ENCODE measurements around the gene LDB3. TPM values are rescaled to one million over a fixed set of nuclear protein-coding genes. Genes with fewer than 3 reads are reported as not detected.

LDB3 gene
- total RNA-seq, 2 experiments from 2014 or later = 0.05 to 0.08 TPM

DNA sequence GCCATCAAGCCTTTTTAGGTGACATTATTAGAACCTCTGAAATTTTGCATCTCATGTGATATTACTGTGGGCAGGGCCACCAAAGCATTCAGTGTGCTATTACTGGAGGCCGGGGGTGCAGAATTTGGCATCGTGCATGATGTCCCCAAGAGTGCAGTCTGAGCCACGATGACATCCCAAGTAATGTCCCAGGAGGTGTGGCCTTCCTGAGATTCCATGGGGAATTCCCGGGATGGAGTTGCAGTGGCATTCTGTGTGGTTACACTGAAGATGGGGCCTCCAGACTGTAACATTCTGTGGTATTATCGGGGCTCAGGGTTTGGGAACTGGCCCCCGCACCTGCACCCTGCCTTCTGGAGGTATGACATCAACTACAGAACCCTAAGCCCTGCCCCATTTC, 9.1 kb downstream of the LDB3 start:
- Histone ChIP-seq H3K36me3 (ENCODE audit: insufficient read depth, low read length) (no peaks in the 10 kb centered on the region), H3K4me3 (ENCODE audit: low read length) (no peak overlapping the region), H3K9me3 (ENCODE audit: control insufficient read depth in 1 of 2, insufficient read depth in 1 of 2, low read length in 2 of 2) (no peaks in the 10 kb centered on the region), H3K27me3 (ENCODE audit: control insufficient read depth in 1 of 2, insufficient read depth in 2 of 2, low read length in 2 of 2) (peaks cover 0 to 2% of the 10 kb centered on the region in 2 experiments), H3K4me1 (ENCODE audit: insufficient read depth, low read length) (no peaks in the 10 kb centered on the region), H3K27ac (ENCODE audit: low read depth in 1 of 2, low read length in 2 of 2) (no peak overlapping the region)
- no peak overlapping the region for H3K27ac Mint-ChIP-seq
- intact Hi-C loops (cut with DNase I, micrococcal nuclease) = no loop called here
- CTCF ChIA-PET = no interaction called here
- no peaks in the 10 kb centered on the region for H3K36me3 Mint-ChIP-seq (ENCODE audit: low read depth)
- H3K9me3 Mint-ChIP-seq = no peaks in the 10 kb centered on the region
- POLR2A ChIA-PET = no interaction called here
- ATAC-seq (ENCODE audit: poor library complexity) (no peak), DNase-seq (no peak)
- H3K4me1 Mint-ChIP-seq (ENCODE audit: low read depth) = no peaks in the 10 kb centered on the region
- no peak overlapping the region for H3K4me3 Mint-ChIP-seq
- H3K27me3 Mint-ChIP-seq = no peaks in the 10 kb centered on the region
- no peak for TF ChIP-seq CTCF (IDR thresholded peaks at IDR 0.05)

DNA sequence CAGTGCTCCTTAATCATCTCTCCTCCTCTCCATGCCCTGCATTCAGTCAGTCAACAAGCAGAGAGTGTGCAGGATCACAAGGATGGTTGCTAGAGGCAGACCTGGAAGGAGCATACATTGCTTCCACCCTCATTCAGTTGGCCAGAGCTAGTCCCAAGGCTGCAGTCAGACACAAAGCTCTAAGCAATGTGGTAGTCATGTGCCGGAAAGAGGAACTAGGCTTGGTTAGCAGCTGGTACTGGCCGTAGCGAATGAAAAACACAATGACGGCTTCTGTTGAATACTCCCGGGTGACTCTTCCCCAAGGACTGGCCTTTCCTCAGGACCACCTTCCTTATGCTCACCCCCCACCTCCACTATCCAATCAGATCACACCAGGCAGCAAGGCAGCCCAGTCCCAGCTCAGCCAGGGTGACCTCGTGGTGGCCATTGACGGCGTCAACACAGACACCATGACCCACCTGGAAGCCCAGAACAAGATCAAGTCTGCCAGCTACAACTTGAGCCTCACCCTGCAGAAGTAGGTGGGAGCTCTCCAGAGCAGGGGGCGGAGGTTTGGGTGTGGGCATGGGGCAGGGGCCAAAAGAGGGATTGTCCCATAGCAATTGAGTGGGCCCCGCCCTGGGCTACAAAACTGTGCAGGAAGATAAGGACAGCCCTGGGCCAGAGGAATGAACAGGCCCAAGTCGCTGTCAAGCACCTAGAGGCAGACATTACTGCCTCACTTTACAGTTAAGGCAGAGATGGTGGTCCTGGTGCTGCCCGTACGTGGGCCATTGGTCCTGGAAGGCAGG, 10.9 kb downstream of the LDB3 start:
- Mint-ChIP-seq H3K27me3 (no peaks in the 10 kb centered on the region), H3K4me1 (ENCODE audit: low read depth) (no peaks in the 10 kb centered on the region), H3K4me3 (no peak overlapping the region), H3K9me3 (no peaks in the 10 kb centered on the region), H3K36me3 (ENCODE audit: low read depth) (no peaks in the 10 kb centered on the region), H3K27ac (no peak overlapping the region)
- H3K36me3 ChIP-seq (ENCODE audit: insufficient read depth, low read length) = no peaks in the 10 kb centered on the region
- no peaks in the 10 kb centered on the region for H3K9me3 ChIP-seq (ENCODE audit: control insufficient read depth in 1 of 2, insufficient read depth in 1 of 2, low read length in 2 of 2)
- no peak for ATAC-seq (ENCODE audit: poor library complexity)
- TF ChIP-seq CTCF (IDR thresholded peaks at IDR 0.05) = no peak
- H3K27ac ChIP-seq (ENCODE audit: low read depth in 1 of 2, low read length in 2 of 2) = no peak overlapping the region
- DNase-seq = no peak
- H3K4me1 ChIP-seq (ENCODE audit: insufficient read depth, low read length) = no peaks in the 10 kb centered on the region
- peaks cover 0 to 2% of the 10 kb centered on the region in 2 experiments for H3K27me3 ChIP-seq (ENCODE audit: control insufficient read depth in 1 of 2, insufficient read depth in 2 of 2, low read length in 2 of 2)
- no peak overlapping the region for H3K4me3 ChIP-seq (ENCODE audit: low read length)
- intact Hi-C loops (cut with DNase I, micrococcal nuclease) = no loop called here
- ChIA-PET POLR2A (no interaction called here), CTCF (no interaction called here)

DNA sequence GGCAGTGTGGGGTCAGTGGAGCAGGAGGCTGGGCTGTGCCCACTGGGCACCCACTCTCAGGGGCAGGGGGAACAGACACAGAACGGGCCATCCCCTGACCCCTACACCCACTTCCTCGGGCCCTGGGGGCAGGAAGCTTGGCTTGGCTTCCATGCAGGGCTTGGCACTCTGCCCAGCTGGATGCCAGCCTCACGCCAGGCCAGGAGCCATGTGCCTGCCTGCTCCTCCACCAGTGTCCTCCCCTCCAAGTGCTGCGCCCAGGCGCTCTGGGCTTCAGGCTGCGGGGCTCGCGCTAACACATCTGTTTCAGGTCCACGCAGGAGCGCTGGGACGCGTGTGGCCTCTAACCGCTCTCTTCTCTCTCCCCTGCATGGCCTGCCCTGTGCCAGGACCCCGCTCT, 12.7 kb downstream of the LDB3 start:
- no peak overlapping the region for H3K4me3 ChIP-seq (ENCODE audit: low read length)
- no peak for DNase-seq
- H3K4me1 ChIP-seq (ENCODE audit: insufficient read depth, low read length) = no peaks in the 10 kb centered on the region
- H3K27me3 ChIP-seq (ENCODE audit: control insufficient read depth in 1 of 2, insufficient read depth in 2 of 2, low read length in 2 of 2) = peaks cover 0 to 6% of the 10 kb centered on the region in 2 experiments
- no peak for TF ChIP-seq CTCF (IDR thresholded peaks at IDR 0.05)
- H3K36me3 ChIP-seq (ENCODE audit: insufficient read depth, low read length) = no peaks in the 10 kb centered on the region
- Mint-ChIP-seq H3K27ac (no peak overlapping the region), H3K9me3 (no peaks in the 10 kb centered on the region), H3K27me3 (peaks cover 4% of the 10 kb centered on the region), H3K4me1 (ENCODE audit: low read depth) (no peaks in the 10 kb centered on the region), H3K36me3 (ENCODE audit: low read depth) (no peaks in the 10 kb centered on the region), H3K4me3 (no peak overlapping the region)
- intact Hi-C loops (cut with DNase I, micrococcal nuclease) = loop anchor here in 1 of 2 experiments (10.0 kb wide), 2 partner anchors 284 to 464 kb away; partner anchors contain the start of gene ADIRF
- no peaks in the 10 kb centered on the region for H3K9me3 ChIP-seq (ENCODE audit: control insufficient read depth in 1 of 2, insufficient read depth in 1 of 2, low read length in 2 of 2)
- H3K27ac ChIP-seq (ENCODE audit: low read depth in 1 of 2, low read length in 2 of 2) = no peak overlapping the region
- POLR2A ChIA-PET = no interaction called here
- CTCF ChIA-PET = no interaction called here
- no peak for ATAC-seq (ENCODE audit: poor library complexity)

All from CD4-positive, alpha-beta T cell (primary cell).